Thoracic aorta (tissue), 2 donors: ENCODE data around the gene CWC25. TPM values are rescaled to one million over a fixed set of nuclear protein-coding genes. Genes with fewer than 3 reads are reported as not detected.
A peak's percentile ranks its signal among the peaks of the same experiment; 100 is the strongest.

Experiments
- ATAC-seq: fragments of 150-250 bp; one replicate; pipeline ENCODE4 v1.8.0; 2017; ENCODE audit warnings: low read depth; ENCODE audit not compliant: insufficient number of reproducible peaks, low FRiP score
- DNase-seq: peaks from one replicate; pipeline ENCODE4 v3.0.0-alpha.2; 2020; ENCODE audit warnings: low spot score
- H3K27ac ChIP-seq, 2 donors: fragments of 200-600 bp; sonication (generic); 1 replicate in 1 of 2; 2 replicates in 1 of 2; pipeline ENCODE4 v1.5.1; 2016; ENCODE audit warnings: mild to moderate bottlenecking in 2 of 2, moderate library complexity in 2 of 2
- H3K27me3 ChIP-seq: fragments of 200-600 bp; sonication (generic); replicated peaks from 2 replicates; pipeline ENCODE4 v1.6.0; 2016; ENCODE audit warnings: mild to moderate bottlenecking; ENCODE audit not compliant: insufficient read depth
- H3K36me3 ChIP-seq: fragments of 200-600 bp; sonication (generic); one replicate; pipeline ENCODE4 v1.5.1; 2016
- H3K4me1 ChIP-seq, 2 donors: fragments of 200-600 bp; sonication (generic); 1 replicate in 1 of 2; 2 replicates in 1 of 2; pipeline versions ENCODE4 v1.5.1 to v1.6.0; 2016; ENCODE audit warnings: low read depth in 2 of 2, mild to moderate bottlenecking in 1 of 2; ENCODE audit not compliant: control insufficient read depth in 1 of 2
- H3K4me3 ChIP-seq: fragments of 200-600 bp; sonication (generic); 2 replicates; pipeline ENCODE4 v1.5.1; 2016; ENCODE audit warnings: mild to moderate bottlenecking
- H3K9me3 ChIP-seq: fragments of 200-600 bp; sonication (generic); 2 replicates; pipeline ENCODE4 v1.5.1; 2016
- total RNA-seq, 2 donors: library from RNA; depleted of rRNA; stranded (reverse); fragments of >200 nt; gene quantifications; one replicate each; pipeline versions ENCODE4 v1.1.0 to v1.2.3, GENCODE V29; 2016
- TF ChIP-seq, protein P1 (sequence below): fragments of 200-600 bp; sonication (generic); IDR thresholded peaks from one replicate; pipeline ENCODE4 v1.5.1; 2019; ENCODE audit warnings: antibody characterized with exemption

The CWC25 gene
- total RNA-seq, 2 donors from 2014 or later: 28.0 to 29.1 TPM

DNA sequence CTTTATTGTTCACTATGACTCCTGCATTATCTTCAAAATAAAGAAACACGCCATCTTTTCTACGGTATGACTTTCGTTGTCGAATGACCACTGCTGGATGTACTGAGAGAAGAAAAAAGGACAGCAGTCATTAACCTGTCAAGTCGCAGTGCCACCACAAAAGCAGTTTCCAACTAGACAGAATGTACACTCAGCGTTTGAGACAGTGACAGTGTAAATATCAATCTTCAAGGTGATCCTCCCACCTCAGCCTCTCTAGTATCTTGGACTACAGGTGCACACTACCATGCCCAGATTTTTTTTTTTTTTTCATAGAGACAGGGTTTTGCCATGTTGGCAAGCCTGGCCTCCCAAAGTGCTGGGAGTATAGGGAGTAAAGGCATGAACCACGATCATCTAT lies 25.3 kb upstream of the CWC25 start:
- TF ChIP-seq, protein P1, sequence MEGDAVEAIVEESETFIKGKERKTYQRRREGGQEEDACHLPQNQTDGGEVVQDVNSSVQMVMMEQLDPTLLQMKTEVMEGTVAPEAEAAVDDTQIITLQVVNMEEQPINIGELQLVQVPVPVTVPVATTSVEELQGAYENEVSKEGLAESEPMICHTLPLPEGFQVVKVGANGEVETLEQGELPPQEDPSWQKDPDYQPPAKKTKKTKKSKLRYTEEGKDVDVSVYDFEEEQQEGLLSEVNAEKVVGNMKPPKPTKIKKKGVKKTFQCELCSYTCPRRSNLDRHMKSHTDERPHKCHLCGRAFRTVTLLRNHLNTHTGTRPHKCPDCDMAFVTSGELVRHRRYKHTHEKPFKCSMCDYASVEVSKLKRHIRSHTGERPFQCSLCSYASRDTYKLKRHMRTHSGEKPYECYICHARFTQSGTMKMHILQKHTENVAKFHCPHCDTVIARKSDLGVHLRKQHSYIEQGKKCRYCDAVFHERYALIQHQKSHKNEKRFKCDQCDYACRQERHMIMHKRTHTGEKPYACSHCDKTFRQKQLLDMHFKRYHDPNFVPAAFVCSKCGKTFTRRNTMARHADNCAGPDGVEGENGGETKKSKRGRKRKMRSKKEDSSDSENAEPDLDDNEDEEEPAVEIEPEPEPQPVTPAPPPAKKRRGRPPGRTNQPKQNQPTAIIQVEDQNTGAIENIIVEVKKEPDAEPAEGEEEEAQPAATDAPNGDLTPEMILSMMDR: no peak
- DNase-seq (no peak), ATAC-seq (no peak)
- H3K36me3 ChIP-seq: peaks cover 37% of the 10 kb centered on the region
- H3K9me3 ChIP-seq: no peaks in the 10 kb centered on the region
- no peaks in the 10 kb centered on the region for H3K27me3 ChIP-seq
- H3K4me3 ChIP-seq: no peak overlapping the region
- H3K4me1 ChIP-seq: peaks cover 18 to 23% of the 10 kb centered on the region in 2 donors
- no peak overlapping the region for H3K27ac ChIP-seq

- Histone ChIP-seq H3K36me3 (peaks cover 37% of the 10 kb centered on the region), H3K27ac (no peak overlapping the region), H3K4me1 (peaks cover 22 to 23% of the 10 kb centered on the region in 2 donors), H3K4me3 (no peak overlapping the region), H3K27me3 (no peaks in the 10 kb centered on the region), H3K9me3 (no peaks in the 10 kb centered on the region)
- DNase-seq (no peak), ATAC-seq (no peak)
- TF ChIP-seq, protein P1: no peak
These were observed 24.0 kb upstream of the CWC25 start for GRCh38 chr17:38848939-38849605.

- peaks cover 22 to 23% of the 10 kb centered on the region in 2 donors for H3K4me1 ChIP-seq
- DNase-seq (no peak), ATAC-seq (no peak)
- H3K27me3 ChIP-seq: no peaks in the 10 kb centered on the region
- H3K9me3 ChIP-seq: no peaks in the 10 kb centered on the region
- H3K27ac ChIP-seq: no peak overlapping the region
- H3K36me3 ChIP-seq: peaks cover 37% of the 10 kb centered on the region
- no peak overlapping the region for H3K4me3 ChIP-seq
- TF ChIP-seq, protein P1: no peak
These were observed 23.4 kb upstream of the CWC25 start for GRCh38 chr17:38848557-38848891.

- no peaks in the 10 kb centered on the region for H3K27me3 ChIP-seq
- no peak overlapping the region for H3K4me3 ChIP-seq
- peak overlapping the region in 1 of 2 donors; percentile 59 for H3K27ac ChIP-seq
- ATAC-seq (no peak), DNase-seq (no peak)
- H3K4me1 ChIP-seq: peaks cover 0 to 4% of the 10 kb centered on the region in 2 donors
- TF ChIP-seq, protein P1: no peak
- no peaks in the 10 kb centered on the region for H3K9me3 ChIP-seq
- H3K36me3 ChIP-seq: peaks cover 15% of the 10 kb centered on the region
These were observed 19.2 kb upstream of the CWC25 start for GRCh38 chr17:38844261-38844757.

DNA sequence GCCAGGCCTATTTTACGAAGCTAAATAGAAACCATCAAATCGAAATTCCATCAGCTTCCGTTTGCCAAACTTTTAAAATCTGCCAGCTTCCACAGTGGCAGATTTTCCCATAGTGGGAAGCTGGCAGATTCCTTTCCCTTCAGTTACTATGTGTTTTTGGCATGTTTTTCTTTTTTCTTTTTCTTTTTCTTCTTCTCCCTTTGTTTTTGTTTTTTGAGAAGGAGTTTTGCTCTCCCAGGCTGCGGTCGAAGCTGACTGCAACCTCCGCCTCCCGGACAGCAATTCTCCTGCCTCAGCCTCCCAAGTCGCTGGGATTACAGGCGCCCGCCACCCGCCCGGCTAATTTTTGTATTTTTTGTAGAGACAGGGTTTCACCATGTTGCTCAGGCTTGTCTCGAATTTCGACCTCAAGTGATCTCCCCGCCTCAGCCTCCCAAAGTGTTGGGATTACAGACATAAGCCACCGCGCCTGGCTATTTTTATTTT lies 684 bp upstream of the CWC25 start:
- Histone ChIP-seq H3K36me3 (peaks cover 3% of the 10 kb centered on the region), H3K27me3 (no peaks in the 10 kb centered on the region)

More for the DNA sequence above, 684 bp upstream of the CWC25 start:
- Histone ChIP-seq H3K9me3 (no peaks in the 10 kb centered on the region), H3K4me3 (peak overlapping the region; percentile 91), H3K4me1 (peaks cover 7 to 24% of the 10 kb centered on the region in 2 donors), H3K27ac (peak overlapping the region; percentile 96)
- DNase-seq (no peak), ATAC-seq (no peak)
- TF ChIP-seq, protein P1: no peak
